Measurements from ENCODE around the gene SLC18A2.

The SLC18A2 gene

DNA sequence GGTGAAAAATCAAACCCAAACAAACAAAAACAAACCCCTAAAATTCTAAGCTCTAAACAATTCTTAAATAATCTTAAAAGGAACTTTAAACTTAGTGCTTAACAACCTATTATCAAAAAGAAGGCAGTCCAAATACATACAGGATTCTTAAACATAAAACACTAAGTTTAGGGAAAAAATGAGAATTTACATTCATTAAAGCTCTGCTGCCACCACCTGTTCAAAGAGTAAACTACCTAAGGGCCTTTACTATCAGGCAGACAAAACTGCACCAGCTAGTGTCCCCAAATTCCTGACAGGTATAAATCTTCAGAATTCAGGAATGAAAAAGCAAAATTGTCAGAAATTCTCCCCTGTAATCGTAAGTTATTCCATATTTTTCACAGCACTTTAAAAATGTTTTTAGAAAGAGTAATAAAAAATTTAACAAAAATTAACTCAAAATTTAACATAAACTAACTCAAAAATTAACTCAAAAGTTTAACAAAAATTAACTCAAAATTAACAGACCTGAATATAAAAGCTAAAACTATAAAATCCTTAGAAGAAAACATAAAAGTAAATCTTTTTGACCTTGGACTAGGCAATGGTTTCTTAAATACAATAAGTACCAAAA lies 79.2 kb downstream of the SLC18A2 start:
- DNase-seq: no peak

DNA sequence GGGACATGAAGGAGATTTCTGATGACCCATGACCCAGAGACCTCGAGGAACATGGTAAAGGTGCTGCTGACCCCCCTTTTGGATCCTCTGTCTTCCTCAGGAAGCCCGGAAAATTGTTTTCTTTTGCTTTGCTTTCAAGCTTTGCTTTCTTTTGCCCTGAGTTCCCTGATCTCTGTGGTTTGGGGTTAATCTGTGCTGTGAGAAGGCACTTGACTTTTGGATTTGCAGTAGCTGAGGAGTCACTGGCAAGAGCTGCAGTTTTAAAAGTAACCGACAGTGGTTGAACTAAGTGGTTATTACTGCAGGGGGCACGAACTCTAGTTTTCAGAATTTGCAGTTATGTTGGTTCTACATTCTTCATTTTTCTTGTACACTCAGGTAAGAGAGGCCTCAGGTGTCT lies 81.3 kb downstream of the SLC18A2 start:
- DNase-seq: no peak

DNA sequence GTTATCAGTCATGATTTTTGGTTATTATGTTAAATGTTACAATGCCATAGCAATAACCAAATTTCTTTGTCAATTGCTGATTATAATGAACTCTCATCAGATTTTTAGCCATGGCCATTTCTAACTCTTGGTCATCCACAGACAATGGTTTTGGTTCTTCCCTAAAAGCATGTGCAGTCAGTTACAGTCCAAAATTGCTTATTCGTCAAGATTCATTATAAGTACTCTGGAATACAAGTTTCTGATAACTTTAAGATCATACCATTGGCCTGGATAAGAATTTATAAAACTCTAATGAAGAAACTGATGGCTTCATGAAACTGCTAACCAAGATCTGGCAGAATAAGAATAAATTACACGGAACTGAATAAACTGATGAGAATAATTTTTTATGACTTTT lies 83.5 kb downstream of the SLC18A2 start:
- DNase-seq: no peak

DNA sequence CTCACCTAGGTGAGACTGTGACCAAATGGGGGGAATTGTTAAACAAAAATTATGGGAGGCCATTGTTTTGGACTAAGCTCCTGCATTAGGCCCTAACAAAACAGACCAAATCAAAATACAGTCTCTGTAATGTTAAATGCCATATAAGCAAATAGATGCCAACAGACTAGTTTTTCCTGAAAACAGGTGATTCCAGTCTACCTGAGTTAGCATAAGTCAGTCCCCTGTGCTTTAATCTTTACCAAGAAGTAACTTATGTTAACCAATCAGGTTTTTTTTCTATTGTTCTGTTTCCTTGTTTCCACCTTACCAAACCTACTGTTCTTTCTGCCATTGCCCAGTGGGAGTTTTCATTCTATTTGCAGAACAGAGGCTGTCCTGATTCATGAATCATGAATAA lies 86.3 kb downstream of the SLC18A2 start:
- no peak for DNase-seq
